Measurements from ENCODE around the gene CCDC13.

- TF ChIP-seq CEBPB (IDR thresholded peaks at IDR 0.05) = no peak
- TF ChIP-seq CTCF (IDR thresholded peaks at IDR 0.05) = no peak
- no peak for TF ChIP-seq ZSCAN20 (CRISPR knock-in tag; IDR thresholded peaks at IDR 0.05)
Measured at GRCh38 chr3:42739401-42740158, 33.5 kb downstream of the CCDC13 start.

Data from A549 (cell line).